Measurements from ENCODE around the gene SSTR3.
"Not testable (repeated sequence)": the region's sequence is repeated elsewhere in the genome, so short reads cannot be mapped to it uniquely, and the experiment has no call there.

SSTR3 gene

DNA sequence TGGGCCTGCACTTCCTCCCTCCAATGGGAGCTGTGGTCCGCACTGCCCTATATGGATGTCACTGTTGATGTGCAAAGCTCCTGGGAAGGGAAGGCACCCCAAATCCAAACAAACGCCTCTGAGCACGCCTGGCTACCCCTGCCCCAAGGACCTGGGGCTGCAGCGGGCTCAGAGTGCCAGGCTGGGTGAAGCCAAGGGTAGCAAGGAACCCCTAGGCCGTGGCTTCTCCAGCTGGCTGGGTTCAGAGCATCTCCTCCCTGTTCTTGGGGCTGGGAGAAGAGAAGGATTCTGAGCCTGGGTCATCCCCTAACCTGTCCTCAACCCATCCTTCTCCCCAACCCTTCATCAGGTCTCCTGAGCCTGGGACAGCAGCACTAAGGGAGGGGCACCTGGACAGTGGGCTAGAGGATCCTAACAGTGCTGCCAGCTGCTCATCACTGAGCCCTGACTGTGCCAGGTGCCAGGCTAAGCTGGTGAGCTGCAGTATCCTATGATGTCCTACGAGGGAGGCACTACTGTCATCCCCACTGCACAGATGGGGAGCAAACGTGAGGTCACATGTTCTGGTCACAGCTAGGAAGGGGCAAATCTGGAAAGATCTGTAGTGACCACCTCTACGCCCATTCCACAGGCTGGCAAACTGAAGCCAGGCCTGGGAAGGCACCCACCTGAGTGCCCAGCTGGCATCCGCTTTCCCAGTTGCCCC lies 3.0 kb downstream of the SSTR3 start:
- no peak for DNase-seq

- DNase-seq, result no peak
These were observed 3.7 kb downstream of the SSTR3 start for GRCh38 chr22:37208401-37209139.

GRCh38 chr22:37207981-37208380 lies 4.3 kb downstream of the SSTR3 start:
- peak; percentile 42 for DNase-seq

DNA sequence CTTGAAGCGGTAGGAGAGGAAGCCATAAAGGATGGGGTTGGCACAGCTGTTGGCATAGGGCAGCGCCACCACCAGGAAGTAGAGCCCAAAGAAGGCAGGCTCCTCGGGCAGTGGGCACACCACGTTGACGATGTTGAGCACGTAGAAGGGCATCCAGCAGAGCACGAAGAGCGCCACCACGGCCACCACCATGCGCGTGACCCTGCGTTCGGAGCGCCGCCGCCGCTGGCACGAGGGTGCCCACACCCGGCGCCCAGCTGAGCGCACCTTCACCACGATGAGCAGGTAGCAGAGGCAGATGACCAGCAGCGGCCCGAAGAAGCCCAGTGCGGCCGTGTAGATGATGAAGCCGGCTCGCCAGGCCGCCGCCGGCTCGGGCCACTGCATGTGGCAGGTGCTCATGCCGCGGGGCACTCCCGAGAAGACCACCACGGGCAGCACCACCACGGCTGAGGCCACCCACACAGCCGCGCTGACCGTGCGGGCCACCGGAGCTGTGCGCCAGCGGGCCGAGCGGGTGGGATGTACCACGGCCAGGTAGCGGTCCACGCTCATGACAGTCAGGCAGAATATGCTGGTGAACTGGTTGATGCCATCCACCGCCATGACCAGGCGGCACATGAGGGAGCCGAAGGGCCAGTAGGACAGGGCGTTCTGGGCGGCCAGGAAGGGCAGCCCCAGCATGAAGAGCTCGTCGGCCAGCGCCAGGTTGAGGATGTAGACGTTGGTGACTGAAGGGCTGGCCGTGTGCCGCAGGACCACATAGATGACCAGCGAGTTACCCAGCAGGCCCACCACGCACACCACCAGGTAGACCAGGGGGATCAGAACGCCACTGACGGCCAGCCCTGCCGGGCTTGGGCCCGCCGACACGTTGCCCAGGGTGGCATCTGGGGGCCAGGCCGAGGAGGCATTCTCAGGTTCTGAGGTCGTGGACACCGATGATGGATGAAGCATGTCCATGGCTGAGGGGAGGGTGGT lies 5.1 kb downstream of the SSTR3 start:
- no peak for DNase-seq

DNA sequence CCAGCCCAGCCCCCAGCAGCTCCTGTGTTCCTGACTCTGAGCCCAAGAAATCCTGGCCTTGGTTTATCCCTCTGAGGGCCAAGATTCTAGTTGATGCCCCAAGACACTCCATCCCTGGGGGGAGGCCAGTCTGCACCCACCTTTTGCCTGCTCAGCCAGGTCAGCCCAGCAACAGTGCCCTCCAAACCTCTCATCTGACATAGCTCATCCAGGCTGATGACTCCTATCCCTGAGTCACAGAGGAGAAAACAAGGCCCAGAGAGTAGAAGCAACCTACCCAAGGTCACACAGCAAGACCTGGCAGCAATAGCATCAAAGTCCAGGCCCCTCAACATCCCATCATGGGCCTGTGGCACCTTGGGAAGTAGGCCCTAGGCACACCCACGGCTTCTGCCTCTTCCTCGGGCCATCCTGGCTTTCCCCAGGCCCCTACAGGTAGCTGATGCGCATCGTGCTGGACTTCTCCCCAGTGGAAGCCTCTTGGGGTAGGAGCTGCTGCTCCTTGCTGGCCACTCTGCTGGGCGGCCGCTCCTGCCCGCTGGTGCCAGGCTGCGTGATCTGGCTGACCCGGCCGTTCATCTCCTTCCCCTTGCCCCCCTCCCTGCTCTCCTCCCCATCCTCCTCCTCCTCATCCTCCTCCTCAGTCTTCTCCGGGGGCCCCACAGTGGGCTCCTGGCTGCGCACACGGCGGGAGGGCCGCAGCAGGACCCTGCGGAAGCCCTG lies 6.0 kb downstream of the SSTR3 start:
- DNase-seq, result no peak

DNA sequence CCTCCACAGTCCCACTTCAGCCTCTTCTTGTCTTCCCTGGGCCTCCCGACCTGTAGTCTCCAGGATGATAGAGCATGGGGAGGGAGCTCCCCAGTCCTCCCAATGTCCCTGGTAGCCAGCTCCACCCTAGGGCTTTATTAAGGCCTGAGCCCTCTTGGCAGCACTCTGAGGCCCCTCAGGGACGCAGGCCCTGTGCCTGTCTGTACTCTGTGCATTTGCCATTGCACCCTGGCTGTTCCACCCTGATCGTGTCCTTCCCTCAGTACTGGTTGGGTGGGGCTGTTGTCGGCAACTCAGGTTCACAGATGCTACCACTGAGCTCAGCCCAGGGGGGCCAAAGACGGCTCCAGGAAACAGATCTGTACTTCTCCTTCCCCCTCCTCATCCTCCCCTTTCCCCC lies 7.2 kb downstream of the SSTR3 start:
- no peak for DNase-seq

- no peak for DNase-seq
These were observed 8.1 kb downstream of the SSTR3 start for GRCh38 chr22:37204045-37204655.

- no peak for DNase-seq
These were observed 8.8 kb downstream of the SSTR3 start for GRCh38 chr22:37203354-37204044.

DNA sequence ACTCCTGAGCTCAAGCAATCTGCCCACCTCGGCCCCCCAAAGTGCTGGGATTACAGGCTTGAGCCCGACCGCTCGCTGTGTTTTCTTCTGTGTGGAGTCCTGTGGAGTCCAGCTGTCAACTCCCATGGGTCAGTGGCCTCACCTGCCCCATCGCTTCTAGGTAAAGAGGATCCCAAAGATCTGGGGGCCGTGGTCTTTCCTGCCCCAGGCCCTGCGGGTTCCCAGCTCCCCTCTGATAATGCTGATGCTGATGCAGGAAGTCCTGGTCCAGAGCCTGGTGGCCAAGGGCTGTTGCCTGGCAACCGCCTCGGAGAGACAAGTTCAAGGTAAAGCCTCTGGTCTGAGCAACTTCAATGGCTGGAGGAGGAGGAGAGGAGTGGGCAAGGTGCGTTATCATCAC lies 9.6 kb downstream of the SSTR3 start:
- no peak for DNase-seq

DNA sequence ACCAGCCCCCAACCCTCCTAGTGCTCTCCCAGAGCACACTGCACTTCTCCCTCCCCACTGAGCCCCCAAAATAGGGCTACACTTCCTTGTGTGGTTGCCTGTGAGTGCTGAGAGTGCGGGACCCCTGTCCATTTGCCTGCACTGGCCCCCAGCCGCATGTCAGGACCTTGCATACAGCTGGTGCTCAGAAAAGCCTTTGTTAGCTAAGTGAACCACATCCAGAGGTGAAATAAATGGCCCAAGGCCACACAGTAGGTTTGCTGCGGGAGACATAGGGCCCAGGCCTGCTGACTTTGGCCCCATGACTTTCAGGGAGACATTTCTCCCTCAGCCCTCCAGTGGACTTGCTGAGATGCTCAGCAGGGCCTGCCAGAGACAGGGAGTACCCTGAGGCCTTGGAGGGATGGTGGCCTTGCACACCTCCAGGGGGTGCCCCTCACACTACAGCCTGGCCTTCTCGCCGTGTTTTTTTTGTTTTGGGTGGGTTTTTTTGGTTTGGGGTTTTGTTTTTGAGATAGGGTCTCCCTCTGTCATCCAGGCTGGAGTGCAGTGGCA lies 10.2 kb downstream of the SSTR3 start:
- no peak for DNase-seq

GRCh38 chr22:37201443-37201820 lies 10.8 kb downstream of the SSTR3 start:
- DNase-seq, result not testable (repeated sequence)

DNA sequence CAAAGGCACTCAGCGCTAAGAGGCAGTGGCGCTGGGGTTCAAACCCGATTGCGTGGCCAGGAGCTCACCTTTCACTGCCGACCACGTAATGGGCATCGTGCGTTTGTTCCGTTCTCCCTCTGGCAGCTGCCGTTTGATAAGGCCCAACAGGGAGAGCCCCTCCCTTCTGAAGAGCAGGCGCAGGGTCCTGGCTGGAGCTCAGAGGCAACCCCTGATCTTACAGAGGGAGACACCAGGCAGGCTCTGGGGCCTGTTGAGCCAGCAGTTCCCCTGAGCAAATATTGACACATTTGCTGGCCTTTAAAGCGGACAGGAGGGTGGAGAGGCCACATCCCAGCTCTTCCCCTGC lies 12.5 kb downstream of the SSTR3 start:
- DNase-seq, result no peak

- DNase-seq, result peak; percentile 98
These were observed 13.0 kb downstream of the SSTR3 start for GRCh38 chr22:37199103-37199759.

DNA sequence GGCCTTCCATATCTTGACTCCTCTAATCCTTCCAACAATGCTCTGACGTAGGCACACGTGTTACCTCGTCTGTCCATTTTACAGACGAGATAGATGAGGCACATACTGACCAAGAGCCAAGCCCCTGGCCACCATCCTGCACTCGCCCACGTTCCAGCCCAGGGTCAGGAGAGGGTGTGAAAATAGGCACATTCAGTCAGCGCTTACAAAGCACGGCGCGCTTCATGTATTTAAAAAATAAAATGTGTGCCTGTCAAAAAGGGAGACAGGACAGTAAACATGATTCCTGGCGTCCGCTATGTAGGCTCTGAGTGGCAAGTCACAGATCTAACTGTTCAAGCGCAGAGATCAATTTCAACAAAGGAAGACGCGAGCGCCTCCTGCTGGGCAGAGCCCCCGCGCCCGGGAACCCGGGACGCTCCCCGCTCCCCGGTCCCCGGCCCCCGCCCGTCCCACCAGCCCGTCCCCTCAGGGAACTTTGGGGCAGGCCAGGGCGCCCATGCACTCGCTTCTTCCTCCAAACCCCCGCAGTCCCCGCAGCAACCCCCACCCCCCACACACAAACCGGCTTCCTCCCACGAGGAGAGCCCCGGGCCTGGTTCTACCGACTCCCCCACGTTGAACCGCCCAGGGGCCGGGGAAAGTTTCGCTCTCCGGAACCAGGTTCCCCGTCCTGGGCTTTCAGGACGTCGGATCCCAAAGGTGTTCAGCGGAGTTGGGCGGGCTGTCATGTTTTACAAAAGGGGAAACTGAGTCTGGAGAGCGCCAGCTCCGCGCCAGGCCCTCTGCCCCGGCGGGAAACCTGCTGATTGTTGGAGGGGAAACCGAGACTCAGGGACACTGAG lies 13.8 kb downstream of the SSTR3 start:
- DNase-seq, result peak; percentile 85

DNA sequence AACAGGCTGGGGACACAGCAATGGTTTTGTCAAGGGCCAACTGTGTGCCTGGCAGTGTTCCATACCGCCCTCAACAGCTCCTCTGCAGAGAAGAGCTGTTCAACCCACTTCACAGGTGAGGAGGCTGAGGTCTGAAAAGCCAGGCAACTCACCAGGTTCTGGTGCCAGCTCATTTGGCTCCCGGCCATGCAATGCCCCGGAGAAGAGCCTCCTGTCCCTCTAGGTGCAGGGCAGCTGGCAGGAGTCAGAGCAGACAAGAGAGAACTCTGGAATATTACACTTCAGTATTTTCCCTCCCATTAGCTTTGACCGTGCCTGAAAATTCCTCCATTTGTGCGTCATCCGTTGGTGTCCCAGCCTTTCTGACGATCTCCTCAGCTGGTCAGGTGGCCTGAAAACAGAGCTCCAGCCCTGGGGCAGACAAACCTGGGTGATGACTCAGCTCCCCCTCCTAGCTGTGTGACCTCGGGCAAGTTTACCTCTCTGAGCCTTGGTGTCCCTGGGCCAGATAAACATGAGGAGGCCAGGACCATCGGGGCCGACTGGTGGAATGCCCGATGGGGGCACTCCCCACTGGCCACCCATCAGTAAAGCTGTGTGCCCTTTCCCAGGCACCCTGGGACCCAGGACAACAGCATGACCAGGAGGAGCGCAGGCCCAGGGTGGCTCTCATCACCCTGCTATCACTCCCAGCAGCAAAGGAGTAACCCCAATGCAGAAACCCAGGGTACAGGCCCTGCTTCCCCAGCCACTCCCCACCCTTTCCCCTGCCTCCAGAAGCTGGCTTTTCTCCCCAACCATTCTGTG lies 14.6 kb downstream of the SSTR3 start:
- no peak for DNase-seq

- no peak for DNase-seq
These were observed 15.5 kb downstream of the SSTR3 start for GRCh38 chr22:37196539-37197450.

GRCh38 chr22:37195921-37196320 lies 16.4 kb downstream of the SSTR3 start:
- no peak for DNase-seq

- DNase-seq, result no peak
These were observed 17.5 kb downstream of the SSTR3 start for GRCh38 chr22:37194750-37195149.
